Measurements from ENCODE around the gene CLPSL2.

Gene CLPSL2

GRCh38 chr6:35778437-35778836 is 2.0 kb downstream of the CLPSL2 start:
- DNase-seq (ENCODE audit: extremely low spot score) = no peak
- TF ChIP-seq SP1 (IDR thresholded peaks at IDR 0.05) (no peak), HDGF (IDR thresholded peaks at IDR 0.05; ENCODE audit: borderline replicate concordance) (no peak), L3MBTL2 (conservative IDR thresholded peaks at IDR 0.05) (no peak), LEF1 (IDR thresholded peaks at IDR 0.05; ENCODE audit: borderline replicate concordance) (no peak)
- CTCF ChIA-PET = no interaction called here
- POLR2A ChIA-PET = no interaction called here

GRCh38 chr6:35780719-35781118 is 4.3 kb downstream of the CLPSL2 start, which contains the start of gene CLPSL1:
Gene CLPSL1 (plus strand): TSS chr6:35781019. CDS start chr6:35781111, 92 bp downstream.
- POLR2A ChIA-PET = no interaction called here
- TF ChIP-seq SUZ12 (IDR thresholded peaks at IDR 0.05) = no peak
- TF ChIP-seq ELF4 (IDR thresholded peaks at IDR 0.05) = no peak
- no peak for TF ChIP-seq ARNT (IDR thresholded peaks at IDR 0.05)
- no peak for TF ChIP-seq ZNF384 (IDR thresholded peaks at IDR 0.05)
- TF ChIP-seq LEF1 (IDR thresholded peaks at IDR 0.05; ENCODE audit: borderline replicate concordance) = no peak
- no peak for TF ChIP-seq FOXK2 (IDR thresholded peaks at IDR 0.05)
- TF ChIP-seq NFRKB (IDR thresholded peaks at IDR 0.05) = no peak
- TF ChIP-seq FOXA1 (IDR thresholded peaks at IDR 0.05) = no peak
- TF ChIP-seq L3MBTL2 (conservative IDR thresholded peaks at IDR 0.05) = no peak
- no peak for TF ChIP-seq SP1 (IDR thresholded peaks at IDR 0.05)
- TF ChIP-seq HDGF (IDR thresholded peaks at IDR 0.05; ENCODE audit: borderline replicate concordance) = no peak
- TF ChIP-seq, protein P1, sequence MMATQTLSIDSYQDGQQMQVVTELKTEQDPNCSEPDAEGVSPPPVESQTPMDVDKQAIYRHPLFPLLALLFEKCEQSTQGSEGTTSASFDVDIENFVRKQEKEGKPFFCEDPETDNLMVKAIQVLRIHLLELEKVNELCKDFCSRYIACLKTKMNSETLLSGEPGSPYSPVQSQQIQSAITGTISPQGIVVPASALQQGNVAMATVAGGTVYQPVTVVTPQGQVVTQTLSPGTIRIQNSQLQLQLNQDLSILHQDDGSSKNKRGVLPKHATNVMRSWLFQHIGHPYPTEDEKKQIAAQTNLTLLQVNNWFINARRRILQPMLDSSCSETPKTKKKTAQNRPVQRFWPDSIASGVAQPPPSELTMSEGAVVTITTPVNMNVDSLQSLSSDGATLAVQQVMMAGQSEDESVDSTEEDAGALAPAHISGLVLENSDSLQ (IDR thresholded peaks at IDR 0.05) = no peak
- TF ChIP-seq TARDBP (IDR thresholded peaks at IDR 0.05) = no peak
- no peak for TF ChIP-seq FOXM1 (IDR thresholded peaks at IDR 0.05; ENCODE audit: borderline replicate concordance)
- TF ChIP-seq BHLHE40 (IDR thresholded peaks at IDR 0.05; ENCODE audit: borderline replicate concordance) = no peak
- TF ChIP-seq CTBP1 (IDR thresholded peaks at IDR 0.05; ENCODE audit: borderline replicate concordance) = no peak
- CTCF ChIA-PET = no interaction called here
- no peak for DNase-seq (ENCODE audit: extremely low spot score)

DNA sequence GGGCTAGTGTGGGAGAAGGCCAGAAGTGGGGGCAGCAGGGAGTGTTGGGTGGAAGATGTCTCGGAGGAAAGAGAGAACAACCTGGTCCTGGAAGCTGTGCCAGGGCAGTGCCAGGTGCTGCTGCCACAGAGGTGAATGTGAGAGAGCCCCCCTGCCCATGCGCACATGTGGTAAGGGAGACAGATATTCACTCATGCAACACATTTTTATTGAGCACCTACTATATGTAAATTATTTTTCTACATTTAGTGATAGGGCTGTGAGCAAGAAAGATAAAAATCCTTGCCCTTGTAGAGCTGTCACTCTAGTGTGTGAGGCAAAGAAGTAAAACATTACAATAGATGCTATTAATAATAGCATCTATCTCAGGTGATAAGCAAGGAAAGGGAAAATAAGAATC is 4.9 kb downstream of the CLPSL2 start:
- ChIA-PET CTCF (no interaction called here), POLR2A (no interaction called here)
- no peak for TF ChIP-seq BHLHE40 (IDR thresholded peaks at IDR 0.05; ENCODE audit: borderline replicate concordance)
- no peak for TF ChIP-seq ZNF384 (IDR thresholded peaks at IDR 0.05)
- no peak for TF ChIP-seq TARDBP (IDR thresholded peaks at IDR 0.05)
- no peak for TF ChIP-seq FOXA1 (IDR thresholded peaks at IDR 0.05)
- no peak for TF ChIP-seq ARNT (IDR thresholded peaks at IDR 0.05)
- TF ChIP-seq ELF4 (IDR thresholded peaks at IDR 0.05) = no peak
- no peak for TF ChIP-seq FOXM1 (IDR thresholded peaks at IDR 0.05; ENCODE audit: borderline replicate concordance)
- TF ChIP-seq L3MBTL2 (conservative IDR thresholded peaks at IDR 0.05) = no peak
- TF ChIP-seq, protein P1 (IDR thresholded peaks at IDR 0.05) = no peak
- no peak for TF ChIP-seq SP1 (IDR thresholded peaks at IDR 0.05)
- TF ChIP-seq SUZ12 (IDR thresholded peaks at IDR 0.05) = no peak
- no peak for TF ChIP-seq LEF1 (IDR thresholded peaks at IDR 0.05; ENCODE audit: borderline replicate concordance)
- DNase-seq (ENCODE audit: extremely low spot score) = no peak

DNA sequence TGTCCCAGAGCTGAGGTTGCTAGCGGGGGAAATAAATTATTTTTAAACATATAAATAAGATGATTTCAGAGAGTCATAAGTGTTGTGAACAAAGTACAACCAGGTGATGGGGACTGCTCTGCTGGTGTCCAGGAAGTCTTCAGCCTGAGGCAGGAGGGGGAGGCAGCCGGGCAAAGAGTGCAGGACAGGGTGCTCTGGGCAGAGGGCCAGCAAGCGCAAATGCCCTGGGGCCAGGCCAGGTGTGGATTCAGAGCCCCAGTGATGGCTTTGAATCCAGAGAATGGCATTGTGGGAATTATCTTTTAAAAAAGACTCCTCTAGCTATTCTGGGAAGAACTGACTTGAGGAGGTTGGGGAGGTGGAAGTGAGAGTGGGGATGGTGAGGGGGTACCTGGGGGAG is 6.0 kb downstream of the CLPSL2 start:
- no peak for DNase-seq (ENCODE audit: extremely low spot score)
- POLR2A ChIA-PET = no interaction called here
- TF ChIP-seq FOXM1 (IDR thresholded peaks at IDR 0.05; ENCODE audit: borderline replicate concordance) (no peak), ELF4 (IDR thresholded peaks at IDR 0.05) (no peak), SUZ12 (IDR thresholded peaks at IDR 0.05) (no peak), FOXK2 (IDR thresholded peaks at IDR 0.05) (no peak), HDGF (IDR thresholded peaks at IDR 0.05; ENCODE audit: borderline replicate concordance) (no peak), FOXA1 (IDR thresholded peaks at IDR 0.05) (no peak), CTBP1 (IDR thresholded peaks at IDR 0.05; ENCODE audit: borderline replicate concordance) (no peak), L3MBTL2 (conservative IDR thresholded peaks at IDR 0.05) (no peak), SP1 (IDR thresholded peaks at IDR 0.05) (no peak), LEF1 (IDR thresholded peaks at IDR 0.05; ENCODE audit: borderline replicate concordance) (no peak), BHLHE40 (IDR thresholded peaks at IDR 0.05; ENCODE audit: borderline replicate concordance) (no peak)
- CTCF ChIA-PET = no interaction called here

DNA sequence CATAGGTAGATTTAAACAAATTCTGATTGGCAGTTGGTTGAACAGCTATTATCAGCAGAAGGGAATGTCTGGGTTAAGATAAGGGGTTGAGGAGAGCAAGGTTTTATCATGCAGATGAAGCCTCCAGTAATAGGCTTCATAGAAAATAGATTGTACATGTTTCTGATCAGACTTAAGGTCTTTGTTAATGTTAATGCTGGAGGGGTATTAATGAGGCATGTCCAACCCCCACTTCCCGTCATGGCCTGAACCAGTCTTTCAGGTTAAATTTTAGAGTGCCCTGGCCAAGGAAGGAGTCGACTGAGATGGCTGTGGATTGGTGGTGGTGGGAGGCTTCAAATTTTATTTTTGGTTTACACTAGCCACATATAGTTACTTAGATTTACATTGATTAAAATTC is 7.8 kb downstream of the CLPSL2 start:
- POLR2A ChIA-PET = no interaction called here
- TF ChIP-seq FOXK2 (IDR thresholded peaks at IDR 0.05) (no peak), TARDBP (IDR thresholded peaks at IDR 0.05) (no peak), LEF1 (IDR thresholded peaks at IDR 0.05; ENCODE audit: borderline replicate concordance) (no peak), CTBP1 (IDR thresholded peaks at IDR 0.05; ENCODE audit: borderline replicate concordance) (no peak), ELF4 (IDR thresholded peaks at IDR 0.05) (no peak), FOXM1 (IDR thresholded peaks at IDR 0.05; ENCODE audit: borderline replicate concordance) (no peak), ARNT (IDR thresholded peaks at IDR 0.05) (no peak), HDGF (IDR thresholded peaks at IDR 0.05; ENCODE audit: borderline replicate concordance) (no peak), L3MBTL2 (conservative IDR thresholded peaks at IDR 0.05) (no peak), SP1 (IDR thresholded peaks at IDR 0.05) (no peak), FOXA1 (IDR thresholded peaks at IDR 0.05) (no peak), BHLHE40 (IDR thresholded peaks at IDR 0.05; ENCODE audit: borderline replicate concordance) (no peak)
- CTCF ChIA-PET = interaction anchor here (0.6 kb wide), 1 partner anchor 1563 kb away, joined by 3 read pairs; no protein-coding TSS in a partner anchor
- DNase-seq (ENCODE audit: extremely low spot score) = no peak

DNA sequence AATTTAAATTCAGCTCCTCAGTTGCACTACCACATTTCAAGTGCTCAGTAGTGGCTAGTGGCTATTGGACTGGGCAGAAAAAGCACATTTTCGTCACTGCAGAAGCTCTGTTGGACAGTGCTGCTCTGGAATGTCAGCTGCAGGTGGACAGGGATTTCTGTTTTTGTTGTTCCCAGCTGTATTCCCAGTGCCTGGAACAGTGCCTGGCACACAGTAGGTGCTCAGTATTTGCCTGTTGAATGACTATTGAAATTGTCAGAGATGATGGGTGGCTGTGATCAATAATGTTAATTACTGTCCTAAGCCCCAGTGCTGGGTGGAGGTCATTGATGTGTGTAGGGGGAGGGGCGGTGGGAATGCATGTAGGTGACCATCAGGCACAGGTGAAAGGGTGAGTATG is 9.9 kb downstream of the CLPSL2 start:
- TF ChIP-seq FOXM1 (IDR thresholded peaks at IDR 0.05; ENCODE audit: borderline replicate concordance) = no peak
- TF ChIP-seq ELF4 (IDR thresholded peaks at IDR 0.05) = no peak
- no peak for TF ChIP-seq TARDBP (IDR thresholded peaks at IDR 0.05)
- TF ChIP-seq, protein P1 (IDR thresholded peaks at IDR 0.05) = no peak
- no peak for TF ChIP-seq L3MBTL2 (conservative IDR thresholded peaks at IDR 0.05)
- TF ChIP-seq CTBP1 (IDR thresholded peaks at IDR 0.05; ENCODE audit: borderline replicate concordance) = no peak
- TF ChIP-seq LEF1 (IDR thresholded peaks at IDR 0.05; ENCODE audit: borderline replicate concordance) = no peak
- CTCF ChIA-PET = no interaction called here
- no peak for DNase-seq (ENCODE audit: extremely low spot score)
- POLR2A ChIA-PET = no interaction called here

Data from HEK293T (cell line).